ENCODE measurements around the gene GXYLT1.

- TF ChIP-seq POLR2A (IDR thresholded peaks at IDR 0.05) (no peak), CTCF (IDR thresholded peaks at IDR 0.05) (no peak)
Observed at GRCh38 chr12:42156232-42156631, 11.6 kb upstream of the GXYLT1 start.
